ENCODE data around the gene CYFIP1. TPM values are rescaled to one million over a fixed set of nuclear protein-coding genes. Genes with fewer than 3 reads are reported as not detected.

Gene CYFIP1
- total and polyA plus RNA-seq, 2 of the 8 experiments (the other 6 are each of a cell fraction or from before 2014, with no cell fraction given): 38.6 to 81.7 TPM

- H3K4ac ChIP-seq (replicated peaks; ENCODE audit: insufficient read length, low read depth, low read length): no peak overlapping the region
- H2BK15ac ChIP-seq (ENCODE audit: low read length): no peak overlapping the region
- TF ChIP-seq CBX5 (IDR thresholded peaks at IDR 0.05; ENCODE audit: low read depth, low read length) (no peak), NRF1 (IDR thresholded peaks at IDR 0.05; ENCODE audit: low read depth, low read length) (no peak), TAF7 (optimal IDR thresholded peaks at IDR 0.05; ENCODE audit: borderline replicate concordance, low read depth, low read length) (no peak), TEAD4 (IDR thresholded peaks at IDR 0.05; ENCODE audit: low read depth, low read length) (no peak), RAD21 (IDR thresholded peaks at IDR 0.05 in 1 of 2, conservative IDR thresholded peaks at IDR 0.05 in 1 of 2; ENCODE audit: low read depth in 2 of 2, low read length in 2 of 2) (no peak)
- no peaks in the 10 kb centered on the region for H4K20me1 ChIP-seq (replicated peaks in 1 of 2; ENCODE audit: control insufficient read depth in 1 of 2, insufficient read depth in 2 of 2, low read length in 2 of 2)
- no peak overlapping the region for H2BK20ac ChIP-seq (ENCODE audit: low read length)
- H2BK5ac ChIP-seq (ENCODE audit: low read depth, low read length): no peak overlapping the region
- H3K56ac ChIP-seq (replicated peaks; ENCODE audit: insufficient read length, low read depth, low read length): no peak overlapping the region
- H4K5ac ChIP-seq (ENCODE audit: insufficient read length, low read depth, low read length): no peak overlapping the region
- no peak overlapping the region for H2BK12ac ChIP-seq (ENCODE audit: low read depth, low read length)
- H3K27ac ChIP-seq (ENCODE audit: low read depth, low read length): no peak overlapping the region
- ChIA-PET POLR2A (ENCODE audit: partially characterized antibody) (interaction anchor here (0.6 kb wide), 1 partner anchor 541 kb away, joined by 3 read pairs; no protein-coding TSS in a partner anchor), CTCF (ENCODE audit: partially characterized antibody) (no interaction called here)
- no peak for FAIRE-seq
- no peak overlapping the region for H3K23ac ChIP-seq (ENCODE audit: insufficient read length)
- H2AK5ac ChIP-seq (ENCODE audit: low read depth, low read length): no peak overlapping the region
- H3K4me1 ChIP-seq (replicated peaks in 1 of 4; ENCODE audit: control insufficient read depth in 3 of 4, insufficient read depth in 4 of 4, low read length in 3 of 4): peaks cover 0 to 6% (median 5%) of the 10 kb centered on the region in 4 experiments; a peak in 4 of 7 replicates
- no peaks in the 10 kb centered on the region for H3K79me1 ChIP-seq (ENCODE audit: low read depth, low read length)
- H4K8ac ChIP-seq (ENCODE audit: extremely low read depth, insufficient read depth, low read length): no peak overlapping the region
- H3K79me2 ChIP-seq (ENCODE audit: control insufficient read depth in 1 of 2, insufficient read depth in 2 of 2, low read length in 2 of 2): no peaks in the 10 kb centered on the region
- H2AFZ ChIP-seq (ENCODE audit: low read length): no peak overlapping the region
- H3K4me2 ChIP-seq (ENCODE audit: insufficient read depth in 1 of 2, low read depth in 2 of 2, low read length in 2 of 2): no peak overlapping the region
- no peak overlapping the region for H3K9ac ChIP-seq (replicated peaks in 1 of 4; ENCODE audit: extremely low read depth in 1 of 4, low read depth in 3 of 4, low read length in 3 of 4)
- H3K36me3 ChIP-seq (ENCODE audit: control insufficient read depth in 2 of 4, insufficient read depth in 4 of 4, low read length in 3 of 4): peaks cover under 1 to 4% (median 3%) of the 10 kb centered on the region in 4 experiments; a peak in 6 of 8 replicates
- H3K23me2 ChIP-seq (ENCODE audit: low read depth, low read length): no peaks in the 10 kb centered on the region
- DNase-seq (ENCODE audit: low read depth in 1 of 2, low spot score in 2 of 2): no peak
- H3K9me3 ChIP-seq (ENCODE audit: insufficient read depth in 2 of 2, low read depth in 1 of 2, low read length in 1 of 2): no peaks in the 10 kb centered on the region; a peak in 1 of 4 replicates
- H2BK120ac ChIP-seq (replicated peaks; ENCODE audit: low read depth, low read length): no peak overlapping the region
- 85% methylated on average over 7 of the region's 7 CpGs; no CpG with 5 or more reads in 1 of the 2 experiments for WGBS, 2 experiments (ENCODE audit: extremely low coverage in 1 of 2, insufficient coverage in 1 of 2, insufficient read length in 1 of 2, insufficient replicate concordance in 2 of 2, low coverage in 1 of 2, low lambda C conversion rate in 2 of 2, missing lambda C conversion rate in 1 of 2)
- H3K4me3 ChIP-seq (ENCODE audit: extremely low read depth in 1 of 4, insufficient read depth in 2 of 4, low read depth in 3 of 4, low read length in 4 of 4): no peak overlapping the region
- no peak overlapping the region for H3K18ac ChIP-seq (ENCODE audit: extremely low read depth, low read length)
- no peak overlapping the region for H4K91ac ChIP-seq (replicated peaks; ENCODE audit: insufficient read length, low read length)
- H3K27me3 ChIP-seq (replicated peaks in 1 of 4; ENCODE audit: control insufficient read depth in 3 of 4, extremely low read depth in 1 of 4, insufficient read depth in 3 of 4, low read length in 3 of 4): no peaks in the 10 kb centered on the region
- no peak overlapping the region for H3K14ac ChIP-seq (ENCODE audit: insufficient read length)
These were observed 105.2 kb downstream of the CYFIP1 start for GRCh38 chr15:22874966-22875365.

Measured in H1 (cell line).